NCI-H2227 treated with DMSO at 0.1 percent for 48 hours (cell line): ENCODE data around the gene TMC8.

Experiments
- DNase-seq: peaks from one replicate; lab custom pipeline; 2025; lab: John Stamatoyannopoulos, UW

The TMC8 gene

DNA sequence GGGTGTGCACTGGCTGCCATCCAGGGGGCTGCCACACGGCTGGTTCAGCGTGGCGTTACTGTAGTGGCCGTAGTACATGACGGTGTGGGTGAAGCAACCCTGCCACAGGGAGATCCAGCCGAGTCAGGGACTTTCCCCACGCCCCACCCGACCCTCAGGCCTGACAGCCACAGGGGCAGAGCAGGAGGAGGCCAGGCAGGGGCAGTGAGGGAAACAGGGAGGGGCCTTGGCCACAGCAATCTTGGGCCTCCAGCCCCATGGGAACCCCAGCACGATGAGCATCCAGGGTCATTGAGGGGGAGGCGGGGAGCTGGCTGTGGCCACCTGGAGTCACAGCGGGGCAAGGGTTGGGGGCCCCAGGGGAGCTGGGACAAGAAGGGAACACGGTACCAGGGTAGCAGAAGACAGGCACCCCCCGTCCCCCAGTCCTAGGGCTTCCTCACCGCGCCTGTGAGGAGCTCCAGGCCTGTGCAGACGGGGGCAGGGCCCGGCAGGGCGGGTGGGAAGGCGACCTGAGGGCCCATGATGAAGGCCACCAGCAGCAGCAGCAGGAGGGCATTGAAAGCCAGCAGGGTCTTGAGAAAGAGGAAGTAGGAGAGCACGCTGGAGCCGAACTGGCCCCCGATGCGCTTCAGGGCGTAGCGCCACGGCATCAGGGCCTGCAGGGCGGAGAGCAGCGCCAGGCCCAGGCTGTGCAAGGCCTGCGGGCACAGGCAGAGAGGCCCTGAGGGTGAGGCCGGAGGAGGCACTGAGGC, 6.3 kb upstream of the TMC8 start:
- DNase-seq = no peak

DNA sequence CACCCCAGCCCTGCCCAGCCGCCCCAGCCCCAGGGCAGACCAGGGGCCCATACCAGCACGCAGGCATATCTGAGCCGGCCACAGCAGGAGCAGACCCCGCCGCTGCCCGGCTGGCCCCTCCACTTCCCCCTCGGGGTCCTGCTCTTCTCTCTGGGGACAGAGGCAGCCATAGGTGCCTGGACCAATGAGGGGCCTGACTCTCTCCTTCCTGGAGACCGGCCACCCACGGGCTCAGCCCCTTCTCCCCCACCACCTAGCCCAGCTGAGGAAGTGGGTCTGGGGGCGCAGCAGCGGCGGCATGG, 5.8 kb upstream of the TMC8 start:
- DNase-seq = no peak

DNA sequence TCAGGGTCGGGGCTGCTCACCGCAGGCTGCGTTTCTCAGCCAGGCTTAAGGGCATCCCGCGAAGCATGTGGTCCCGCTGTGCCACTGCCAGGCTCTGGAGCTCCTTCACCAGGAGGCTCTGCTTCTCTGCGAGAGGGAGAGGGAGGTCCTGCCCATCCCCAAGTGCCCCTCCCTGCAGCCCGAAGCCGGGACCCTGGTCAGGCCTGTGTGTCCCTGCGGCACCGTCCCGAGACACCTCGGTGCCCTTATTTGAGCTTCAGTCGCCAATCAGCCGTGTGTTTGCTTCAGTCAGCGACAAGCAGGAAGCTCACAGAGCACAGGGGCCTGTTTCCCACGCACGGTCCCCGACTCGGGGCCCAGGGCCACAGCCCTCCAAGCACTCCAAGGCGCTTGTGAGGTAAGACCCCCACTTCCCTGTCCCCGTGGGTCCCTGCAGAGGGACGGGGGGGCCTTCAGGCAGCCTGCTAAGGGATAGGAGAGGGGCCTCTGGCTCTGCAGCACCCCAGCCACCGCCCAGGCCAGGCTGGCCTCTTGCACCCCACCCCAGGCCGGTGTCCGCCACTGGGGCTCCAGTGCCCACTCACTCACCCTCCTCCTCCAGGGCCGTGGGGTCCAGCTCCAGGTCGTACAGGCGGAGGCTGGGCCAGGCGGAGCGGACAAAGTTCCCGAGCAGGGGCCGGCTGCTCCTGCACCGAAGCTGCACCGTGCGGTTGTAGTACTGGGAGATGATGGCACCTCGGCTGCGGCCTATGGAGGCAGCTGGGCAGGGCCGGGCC, 5.2 kb upstream of the TMC8 start:
- DNase-seq = no peak

DNA sequence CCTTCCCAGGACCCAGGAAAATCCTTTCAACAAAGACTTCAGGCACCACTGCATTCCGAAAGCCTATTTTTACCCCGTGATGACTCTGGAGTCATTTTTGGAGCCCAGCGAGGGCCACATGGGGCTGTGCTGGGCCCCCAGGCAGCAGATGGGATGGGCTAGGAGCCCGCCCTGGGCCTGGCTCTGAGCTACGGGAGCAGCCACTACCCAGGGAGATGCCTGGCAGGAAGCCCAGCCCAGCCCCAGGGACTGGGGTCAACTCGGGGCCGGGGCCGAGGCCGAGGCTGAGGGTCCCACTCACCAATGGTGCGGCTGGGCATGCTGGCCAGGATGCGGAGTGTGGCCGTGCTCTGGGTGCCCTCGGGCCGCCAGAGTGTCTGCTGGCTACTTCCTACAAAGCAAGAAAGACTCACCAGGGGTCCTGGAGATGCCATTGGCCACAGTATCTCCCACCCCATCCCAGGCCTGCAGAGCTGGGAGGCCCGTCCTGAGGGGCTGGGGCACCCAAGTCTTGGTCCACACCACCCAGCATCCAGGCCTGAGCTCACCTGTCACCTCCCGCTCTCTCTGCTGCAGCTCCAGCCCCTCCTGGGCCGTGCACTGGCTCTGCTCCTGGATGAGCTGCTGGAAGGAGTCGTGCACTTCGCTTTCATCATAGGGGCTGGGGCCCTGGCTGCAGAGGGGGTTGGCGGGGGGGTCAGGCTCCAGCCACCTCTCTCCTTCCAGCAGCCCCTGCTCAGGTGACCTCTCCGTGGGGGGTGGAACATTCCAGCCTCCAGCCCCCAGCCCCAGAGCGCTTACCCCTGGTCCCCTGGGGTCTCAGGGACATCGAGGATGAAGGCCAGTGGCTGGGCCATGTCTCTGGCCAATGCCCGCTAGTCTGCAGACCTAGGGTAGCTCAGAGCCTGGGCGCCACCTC, 4.3 kb upstream of the TMC8 start:
- no peak for DNase-seq

DNA sequence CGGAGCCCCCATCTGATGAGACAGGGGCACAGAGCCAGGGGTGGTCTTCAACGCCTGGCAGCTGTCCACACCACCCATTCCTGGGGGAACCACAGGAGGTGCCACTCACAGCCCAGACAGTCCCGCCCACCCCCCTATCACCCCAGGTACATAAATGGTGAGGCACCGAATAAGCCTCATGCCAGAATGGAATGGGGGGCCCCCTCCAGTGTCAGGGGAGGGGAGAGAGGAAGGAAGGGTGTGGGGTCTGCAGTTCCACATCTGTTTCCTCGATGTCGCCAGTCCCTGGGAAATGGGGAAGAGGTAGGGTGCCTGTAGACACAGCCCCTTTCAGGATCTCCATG, 3.7 kb upstream of the TMC8 start:
- DNase-seq = no peak

DNA sequence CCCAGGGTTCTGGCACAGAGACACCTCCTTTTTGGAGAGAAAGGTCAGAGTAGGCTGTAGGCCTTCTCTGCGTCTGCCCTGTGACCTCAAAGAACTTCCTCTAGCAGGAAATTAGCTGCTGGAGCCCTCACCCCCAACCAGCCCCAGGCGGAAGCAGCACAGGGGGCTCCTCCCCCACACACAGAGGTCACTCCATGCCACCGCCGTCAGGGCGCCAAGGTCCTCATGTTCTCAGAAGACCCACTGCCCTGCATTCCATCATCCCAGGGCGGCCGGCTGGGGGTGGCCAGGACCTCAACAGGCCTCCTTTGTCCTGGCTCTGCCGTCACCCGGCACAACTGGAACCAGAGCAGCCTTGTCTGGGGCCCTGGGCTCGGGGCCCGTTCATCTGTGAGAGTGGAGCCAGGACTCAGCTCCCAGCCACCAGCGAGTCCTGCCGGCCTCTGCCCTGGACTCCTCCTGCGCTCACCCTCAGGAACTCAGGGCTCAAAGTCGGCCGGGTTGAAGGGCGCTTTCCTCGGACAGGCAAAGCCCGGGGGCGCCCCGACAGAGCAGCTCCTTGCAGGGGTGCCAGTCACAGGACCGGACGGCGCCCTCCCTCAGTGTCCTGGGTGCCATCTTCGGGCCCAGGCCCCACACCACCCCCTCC, 3.2 kb upstream of the TMC8 start:
- no peak for DNase-seq

DNA sequence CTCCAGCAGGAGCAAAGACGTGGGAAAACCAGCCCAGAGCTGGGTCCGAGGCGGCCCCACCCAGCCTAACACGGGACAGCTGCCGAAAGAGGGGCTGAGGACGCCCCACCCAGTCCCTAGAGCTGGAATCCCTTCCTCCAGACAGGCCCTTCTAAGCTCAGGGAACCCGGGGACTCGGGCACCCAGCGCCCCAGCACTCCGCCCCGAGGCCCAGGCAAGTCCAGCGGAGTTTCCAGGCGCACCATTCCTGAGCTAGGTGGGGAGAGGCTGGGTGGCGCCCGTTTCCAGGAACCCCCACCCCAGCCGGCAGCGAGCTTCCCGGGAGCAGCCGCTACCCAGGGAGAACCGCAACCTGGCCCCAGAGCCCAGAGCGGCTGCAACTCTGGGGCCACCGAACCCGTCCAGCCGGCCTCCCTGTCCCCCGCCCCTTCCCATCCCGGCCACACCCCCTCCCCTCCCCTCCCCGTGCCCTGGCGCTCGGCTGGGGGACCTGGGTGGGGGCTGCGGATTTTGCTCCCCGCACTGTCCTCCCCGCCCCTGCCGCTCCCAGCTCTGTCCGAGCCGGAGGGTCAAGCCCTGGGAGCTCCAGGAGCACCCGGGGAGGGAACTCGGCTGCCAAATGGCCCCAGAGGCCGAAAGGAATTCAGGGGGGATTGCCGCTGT, 2.6 kb upstream of the TMC8 start:
- DNase-seq = no peak

DNA sequence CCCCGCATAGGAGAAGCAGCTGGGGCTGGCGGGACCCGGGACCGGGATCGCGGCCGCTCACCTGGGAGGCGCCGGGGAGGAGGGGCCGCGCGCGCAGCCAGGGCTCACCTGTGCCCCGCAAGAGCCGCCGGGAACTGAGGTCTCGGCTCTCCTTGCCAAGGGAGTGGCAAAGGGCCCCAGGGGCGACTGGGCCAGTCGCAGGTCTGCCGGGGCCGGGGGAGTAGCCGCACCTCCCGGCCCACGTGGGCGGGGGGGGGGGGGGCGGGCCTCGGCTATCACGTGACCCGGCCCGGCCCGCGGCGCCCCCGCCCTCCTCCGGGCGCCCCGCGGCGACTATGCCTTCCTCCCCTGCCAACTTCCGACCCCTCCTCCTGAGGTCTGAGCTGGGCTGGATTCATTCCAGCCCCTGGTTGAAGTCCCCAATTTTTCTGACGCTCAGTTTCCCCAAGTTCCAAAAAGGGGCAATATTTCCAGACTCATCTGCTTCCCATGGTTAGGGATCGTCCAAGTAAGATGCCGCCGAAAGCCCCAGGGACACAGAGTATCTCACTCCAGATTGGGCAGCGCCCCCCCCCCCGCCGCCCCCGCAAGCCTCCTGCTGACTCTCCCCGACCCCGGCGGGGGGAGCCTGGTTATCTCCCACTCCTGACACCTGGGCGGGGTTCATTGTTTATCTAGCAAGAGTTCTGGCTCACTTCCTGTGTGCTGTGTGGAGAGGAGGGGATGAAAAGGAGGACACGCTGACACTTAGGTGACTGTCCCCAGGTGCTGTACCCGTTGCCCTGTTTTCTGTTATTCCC, 1.8 kb upstream of the TMC8 start, which contains the start of gene TMC6:
Gene TMC6 (minus strand): TSS at position 205 of the 800 bp plus-strand sequence. CDS start 1,923 bp downstream, outside the sequence.
- peak; percentile 29 for DNase-seq

DNA sequence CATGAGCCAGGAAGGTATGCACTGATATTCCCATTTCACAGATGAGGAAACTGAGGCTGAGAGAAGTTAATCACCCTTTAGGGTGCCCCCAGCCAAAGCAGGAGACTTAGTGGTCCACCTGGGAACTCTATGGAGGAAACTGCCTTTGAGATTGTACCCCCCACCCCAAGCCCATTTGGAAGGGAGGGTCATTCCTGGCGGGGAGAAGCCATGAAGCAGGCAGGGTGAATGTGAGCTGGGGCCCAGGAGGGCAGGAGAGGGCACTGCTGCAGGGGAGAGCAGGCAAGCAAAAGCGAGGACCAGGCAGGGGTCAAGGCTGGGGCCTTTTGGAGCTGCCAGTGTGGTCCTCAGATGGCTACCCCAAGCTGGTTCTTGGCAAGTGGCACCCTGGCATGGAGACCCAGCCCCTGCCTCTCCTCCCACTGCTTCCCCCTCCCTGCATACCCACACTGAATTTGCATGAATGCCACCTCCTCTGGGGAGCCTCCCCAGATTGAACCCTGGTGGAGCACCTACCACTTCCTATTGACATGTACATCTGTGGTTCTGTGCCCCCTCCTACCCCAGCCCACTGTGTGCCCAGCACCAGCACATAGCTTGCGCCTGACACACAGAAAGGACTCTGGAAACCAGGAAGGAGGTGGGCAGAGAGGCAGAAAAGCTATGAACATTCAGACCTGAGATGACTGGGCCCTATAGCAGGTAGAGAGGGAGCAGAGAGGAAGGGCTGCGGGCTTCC, 1.1 kb upstream of the TMC8 start:
- DNase-seq = no peak

DNA sequence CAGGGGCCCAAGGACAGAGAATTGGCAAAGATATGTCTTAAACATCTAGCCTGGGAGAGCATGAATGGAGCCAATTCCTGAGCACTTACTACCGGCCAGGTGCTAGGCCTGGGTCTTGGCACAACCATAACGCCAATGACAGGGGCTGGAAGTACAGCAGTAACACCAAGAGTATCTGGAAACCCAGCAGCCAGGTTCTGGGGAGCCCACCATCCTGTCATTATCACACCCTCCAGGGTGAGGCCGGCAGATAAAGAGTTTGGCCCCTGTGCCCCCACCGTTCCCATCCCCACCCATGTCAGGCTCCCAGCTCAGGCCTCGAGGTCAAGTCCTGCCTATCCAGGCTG, 508 bp upstream of the TMC8 start:
- no peak for DNase-seq

DNA sequence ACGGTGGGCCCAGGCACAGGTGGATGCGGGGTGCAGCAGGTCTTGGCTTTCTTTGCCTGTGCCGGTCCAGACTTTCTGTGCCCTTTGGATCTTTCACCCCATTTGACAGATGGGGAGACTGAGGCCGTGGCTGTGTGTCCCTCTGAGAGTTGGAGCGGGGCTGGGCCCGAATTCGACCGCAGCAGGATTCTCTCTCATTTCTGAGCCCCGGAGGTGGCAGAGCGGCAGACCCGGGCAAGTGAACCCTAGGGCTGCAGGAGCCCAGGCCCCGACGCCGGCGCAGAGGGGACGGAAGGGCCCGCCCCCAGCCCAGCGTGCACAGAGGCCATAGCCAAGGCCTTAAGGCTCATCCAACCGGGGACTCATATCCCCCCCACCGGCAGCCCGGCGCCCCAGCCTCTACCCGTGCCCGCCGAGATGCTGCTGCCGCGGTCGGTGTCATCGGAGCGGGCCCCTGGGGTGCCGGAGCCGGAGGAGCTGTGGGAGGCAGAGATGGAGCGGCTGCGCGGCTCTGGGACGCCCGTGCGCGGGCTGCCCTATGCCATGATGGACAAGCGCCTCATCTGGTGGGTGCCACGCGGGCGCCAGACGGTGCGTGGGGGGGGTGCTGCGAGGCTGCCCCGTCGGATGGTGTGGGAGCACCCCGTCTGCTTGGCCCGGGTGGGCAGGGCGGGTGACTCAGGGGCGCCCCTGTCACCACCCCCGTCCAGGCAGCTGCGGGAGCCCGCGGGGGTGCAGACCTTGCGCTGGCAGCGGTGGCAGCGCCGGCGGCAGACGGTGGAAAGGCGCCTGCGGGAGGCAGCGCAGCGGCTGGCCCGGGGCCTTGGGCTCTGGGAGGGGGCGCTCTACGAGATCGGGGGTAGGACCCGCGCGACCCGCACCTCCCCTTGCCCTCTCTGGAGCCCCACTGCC, 857 bp downstream of the TMC8 start:
- no peak for DNase-seq

DNA sequence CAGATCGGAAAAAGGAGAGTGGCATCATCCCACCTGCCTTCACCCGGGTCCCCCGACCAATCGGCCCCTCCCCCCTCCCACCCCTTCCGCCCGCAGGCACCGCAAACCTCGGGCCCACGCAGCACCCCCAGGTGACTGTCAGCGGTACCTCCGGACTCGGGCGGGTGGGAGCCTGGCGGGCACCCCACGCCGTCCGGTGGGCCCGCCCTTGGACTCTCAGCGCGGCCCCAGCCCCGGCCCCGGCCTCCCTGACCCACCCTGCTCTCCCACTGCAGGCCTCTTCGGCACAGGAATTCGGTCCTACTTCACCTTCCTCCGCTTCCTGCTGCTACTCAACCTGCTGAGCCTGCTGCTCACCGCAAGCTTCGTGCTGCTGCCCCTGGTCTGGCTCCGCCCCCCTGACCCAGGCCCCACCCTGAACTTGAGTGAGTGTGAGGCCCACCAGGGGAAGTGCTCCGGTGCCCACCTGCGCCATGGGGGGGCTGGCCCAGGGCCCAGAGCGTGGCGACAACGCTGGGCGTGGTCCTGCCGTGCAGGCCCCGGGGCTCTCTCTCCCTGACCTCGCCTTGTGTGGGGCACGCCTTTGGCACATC, 1.6 kb downstream of the TMC8 start:
- DNase-seq = no peak

DNA sequence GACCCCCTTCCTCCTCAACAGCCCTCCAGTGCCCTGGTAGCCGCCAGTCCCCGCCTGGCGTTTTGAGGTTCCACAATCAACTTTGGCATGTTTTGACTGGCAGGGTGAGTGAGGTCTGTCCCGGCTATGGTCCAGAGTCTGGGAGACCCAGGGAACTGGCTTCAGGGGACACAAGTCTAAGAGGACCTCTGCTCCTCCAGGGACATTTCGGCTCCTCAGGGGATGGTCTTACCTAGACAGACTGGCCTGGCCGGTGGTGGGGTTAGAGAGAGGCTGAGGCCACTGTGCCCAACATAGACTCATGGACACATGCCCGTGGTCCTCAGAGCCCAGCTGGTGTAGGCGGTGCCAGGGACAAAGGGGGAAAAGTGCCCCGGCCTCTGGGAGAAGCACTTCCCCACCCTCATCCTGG, 2.2 kb downstream of the TMC8 start:
- no peak for DNase-seq

DNA sequence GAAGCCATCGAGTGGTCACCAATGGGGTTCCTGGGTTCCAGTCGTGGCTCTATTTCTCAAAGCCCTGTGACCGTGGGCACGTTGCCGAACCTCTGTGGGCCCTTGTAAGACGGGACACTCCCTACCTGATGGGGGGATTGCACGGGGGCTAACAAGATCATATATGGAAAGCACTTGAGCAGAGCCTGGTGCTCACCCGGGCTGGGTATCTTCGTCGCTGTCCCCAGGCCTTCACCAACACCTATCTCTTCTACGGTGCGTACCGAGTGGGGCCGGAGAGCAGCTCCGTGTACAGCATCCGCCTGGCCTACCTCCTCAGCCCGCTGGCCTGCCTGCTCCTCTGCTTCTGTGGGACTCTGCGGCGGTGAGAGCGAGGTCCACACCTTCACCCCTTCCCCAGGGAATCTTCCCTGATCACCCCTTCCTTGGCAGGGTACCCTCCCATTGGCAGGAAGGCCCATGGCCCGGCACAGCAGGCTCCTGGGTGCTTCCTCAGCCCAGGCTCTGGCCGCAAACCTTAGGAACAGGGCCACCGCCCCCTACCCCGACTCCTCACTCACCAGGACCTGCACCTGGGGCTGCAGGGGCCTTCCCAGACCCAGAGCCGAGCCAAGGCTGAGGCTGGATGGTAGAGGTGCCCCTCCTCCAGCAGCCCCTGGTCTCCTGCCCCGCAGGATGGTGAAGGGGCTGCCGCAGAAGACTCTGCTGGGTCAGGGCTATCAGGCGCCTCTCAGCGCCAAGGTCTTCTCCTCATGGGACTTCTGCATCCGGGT, 2.8 kb downstream of the TMC8 start:
- no peak for DNase-seq

DNA sequence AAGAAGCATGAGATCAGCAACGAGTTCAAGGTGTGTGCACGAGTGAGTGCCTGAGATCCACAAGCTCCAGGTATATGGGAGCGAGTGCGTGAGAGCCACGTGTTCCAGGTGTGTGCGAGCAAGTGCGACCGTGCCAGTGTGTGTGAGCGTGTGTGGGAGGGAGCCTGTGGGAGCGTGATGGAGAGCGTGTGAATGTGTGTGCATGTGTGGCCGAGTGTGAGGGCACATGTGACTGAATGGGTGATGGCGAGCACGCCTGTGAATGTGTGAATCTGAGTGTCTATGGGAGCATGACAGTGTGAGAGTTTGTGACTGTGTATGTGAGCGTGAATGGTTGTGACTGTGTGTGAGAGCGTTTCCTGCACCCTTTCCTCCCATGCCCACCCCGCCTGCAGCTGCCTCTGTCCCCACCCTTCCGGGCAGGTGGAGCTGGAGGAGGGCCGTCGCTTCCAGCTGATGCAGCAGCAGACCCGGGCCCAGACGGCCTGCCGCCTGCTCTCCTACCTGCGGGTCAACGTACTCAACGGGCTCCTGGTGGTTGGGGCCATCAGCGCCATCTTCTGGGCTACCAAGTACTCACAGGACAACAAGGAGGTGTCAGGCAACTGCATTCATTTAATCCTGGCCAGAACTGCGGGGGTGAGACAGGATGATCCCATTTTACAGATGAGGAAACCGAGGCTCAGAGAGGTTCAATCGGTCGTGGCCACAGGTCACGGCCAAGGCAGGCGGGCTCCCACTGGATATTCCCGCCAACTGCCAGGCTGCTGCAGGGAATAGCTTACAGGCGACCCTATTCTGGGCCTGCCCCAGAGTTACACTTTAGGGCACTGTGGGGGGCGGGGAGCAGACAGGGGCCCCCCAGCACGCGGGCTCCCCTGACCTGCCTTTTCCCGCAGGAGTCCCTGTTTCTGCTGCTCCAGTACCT, 3.7 kb downstream of the TMC8 start:
- DNase-seq = no peak

DNA sequence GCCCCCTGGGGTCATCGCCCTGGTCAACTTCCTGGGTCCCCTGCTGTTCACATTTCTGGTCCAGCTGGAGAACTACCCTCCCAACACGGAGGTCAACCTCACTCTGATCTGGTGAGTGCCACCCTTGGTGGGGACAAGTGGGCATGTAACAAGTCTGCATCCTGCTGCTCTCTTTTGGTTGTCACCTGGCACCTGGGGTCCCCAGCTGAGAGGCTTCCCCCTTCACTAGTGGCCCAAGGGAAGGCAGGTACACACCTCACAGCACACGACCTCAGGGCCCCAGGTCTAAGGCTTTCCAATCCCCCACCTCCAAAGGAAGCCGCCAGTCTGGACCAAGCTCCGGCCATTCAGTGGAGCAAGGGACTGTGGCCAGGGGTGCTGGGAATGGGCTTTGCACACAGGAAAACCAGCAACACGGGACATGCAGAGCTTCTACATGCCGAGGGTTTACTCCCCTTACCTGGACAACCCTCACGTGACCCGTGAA, 4.4 kb downstream of the TMC8 start:
- no peak for DNase-seq
